Measurements from ENCODE around the gene RNF149.

Gene RNF149

DNA sequence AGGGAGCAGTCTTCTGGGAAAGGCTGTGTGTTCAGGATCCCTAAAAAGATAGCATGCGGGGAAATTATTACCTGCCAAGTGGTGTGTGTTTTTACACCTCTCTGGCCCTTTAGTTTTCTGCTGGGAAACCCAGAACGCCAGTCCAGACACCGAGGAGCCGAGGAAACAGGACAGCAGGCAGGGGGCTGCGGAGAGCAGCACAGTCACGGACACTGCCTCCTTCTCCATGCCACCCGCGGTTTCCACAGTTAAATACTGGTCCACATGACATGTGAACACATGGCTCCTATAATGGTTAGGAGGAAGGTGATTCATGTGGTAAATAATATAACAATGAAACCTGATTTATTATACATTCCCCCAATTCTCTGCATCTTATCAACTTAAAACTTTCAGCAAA, 35.4 kb downstream of the RNF149 start:
- TF ChIP-seq, protein P1, sequence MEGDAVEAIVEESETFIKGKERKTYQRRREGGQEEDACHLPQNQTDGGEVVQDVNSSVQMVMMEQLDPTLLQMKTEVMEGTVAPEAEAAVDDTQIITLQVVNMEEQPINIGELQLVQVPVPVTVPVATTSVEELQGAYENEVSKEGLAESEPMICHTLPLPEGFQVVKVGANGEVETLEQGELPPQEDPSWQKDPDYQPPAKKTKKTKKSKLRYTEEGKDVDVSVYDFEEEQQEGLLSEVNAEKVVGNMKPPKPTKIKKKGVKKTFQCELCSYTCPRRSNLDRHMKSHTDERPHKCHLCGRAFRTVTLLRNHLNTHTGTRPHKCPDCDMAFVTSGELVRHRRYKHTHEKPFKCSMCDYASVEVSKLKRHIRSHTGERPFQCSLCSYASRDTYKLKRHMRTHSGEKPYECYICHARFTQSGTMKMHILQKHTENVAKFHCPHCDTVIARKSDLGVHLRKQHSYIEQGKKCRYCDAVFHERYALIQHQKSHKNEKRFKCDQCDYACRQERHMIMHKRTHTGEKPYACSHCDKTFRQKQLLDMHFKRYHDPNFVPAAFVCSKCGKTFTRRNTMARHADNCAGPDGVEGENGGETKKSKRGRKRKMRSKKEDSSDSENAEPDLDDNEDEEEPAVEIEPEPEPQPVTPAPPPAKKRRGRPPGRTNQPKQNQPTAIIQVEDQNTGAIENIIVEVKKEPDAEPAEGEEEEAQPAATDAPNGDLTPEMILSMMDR (IDR thresholded peaks at IDR 0.05; ENCODE audit: low read length) = no peak
- TF ChIP-seq EZH2 (IDR thresholded peaks at IDR 0.05; ENCODE audit: borderline replicate concordance, low read length) = no peak
- Histone ChIP-seq H3F3A (ENCODE audit: insufficient read depth, low read length) (no peaks in the 10 kb centered on the region), H3K27ac (ENCODE audit: low read depth, low read length, poor library complexity, severe bottlenecking) (no peak overlapping the region), H3K9me2 (ENCODE audit: low read depth, low read length) (no peaks in the 10 kb centered on the region), H3K79me2 (ENCODE audit: insufficient read depth, low read length) (no peaks in the 10 kb centered on the region), H3K4me2 (ENCODE audit: low read length) (no peak overlapping the region), H2AFZ (ENCODE audit: low read length) (no peak overlapping the region), H3K4me3 (ENCODE audit: low read depth, low read length, poor library complexity, severe bottlenecking) (no peak overlapping the region), H3K27me3 (ENCODE audit: insufficient read depth, low read length) (no peaks in the 10 kb centered on the region), H3K36me3 (ENCODE audit: insufficient read depth, low read length) (peaks cover 62% of the 10 kb centered on the region), H4K20me1 (ENCODE audit: insufficient read depth, low read length) (no peaks in the 10 kb centered on the region), H3K9me3 (ENCODE audit: low read length) (no peaks in the 10 kb centered on the region), H3K9ac (ENCODE audit: low read length) (no peak overlapping the region), H3K4me1 (ENCODE audit: insufficient read depth, low read length, severe bottlenecking) (no peaks in the 10 kb centered on the region)

DNA sequence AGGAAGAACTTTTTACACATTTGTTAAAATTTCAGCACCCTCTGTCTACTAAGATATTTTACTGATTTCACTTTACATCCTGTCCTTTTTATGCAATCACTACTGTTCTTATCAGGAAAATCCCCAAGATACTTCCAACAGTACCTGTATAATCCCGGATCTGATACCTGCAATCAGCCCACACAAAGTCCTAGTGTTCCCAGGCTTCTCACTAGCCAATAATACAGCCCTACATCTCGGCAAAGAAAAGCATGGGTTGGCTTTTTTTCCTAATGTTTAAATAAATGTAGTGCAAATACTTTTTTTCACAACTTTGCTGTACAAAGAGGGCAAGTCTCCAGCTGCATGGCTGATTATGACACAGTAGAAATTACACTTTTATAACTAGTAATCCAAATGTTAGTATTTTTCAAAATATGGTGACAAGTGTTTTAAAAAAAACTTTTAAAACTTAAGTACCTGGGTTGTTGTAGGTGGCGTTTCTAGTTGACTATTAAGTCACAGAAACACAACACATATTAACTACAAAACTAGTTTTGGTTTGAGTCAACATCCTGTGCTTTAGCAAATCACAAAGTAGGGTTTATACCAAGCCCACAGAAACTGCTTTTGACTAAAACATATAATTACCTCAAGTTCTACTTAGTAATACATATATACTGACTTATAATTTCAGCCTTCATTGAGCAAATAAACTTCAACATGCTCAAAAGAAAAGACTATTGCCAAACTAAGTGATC, 36.3 kb downstream of the RNF149 start:
- no peaks in the 10 kb centered on the region for H3K27me3 ChIP-seq (ENCODE audit: insufficient read depth, low read length)
- H3K4me1 ChIP-seq (ENCODE audit: insufficient read depth, low read length, severe bottlenecking) = no peaks in the 10 kb centered on the region
- H3K9me3 ChIP-seq (ENCODE audit: low read length) = no peaks in the 10 kb centered on the region
- H3K4me3 ChIP-seq (ENCODE audit: low read depth, low read length, poor library complexity, severe bottlenecking) = no peak overlapping the region
- H3K4me2 ChIP-seq (ENCODE audit: low read length) = no peak overlapping the region
- no peak for TF ChIP-seq EZH2 (IDR thresholded peaks at IDR 0.05; ENCODE audit: borderline replicate concordance, low read length)
- TF ChIP-seq, protein P1 (IDR thresholded peaks at IDR 0.05; ENCODE audit: low read length) = no peak
- no peaks in the 10 kb centered on the region for H4K20me1 ChIP-seq (ENCODE audit: insufficient read depth, low read length)
- no peak overlapping the region for H2AFZ ChIP-seq (ENCODE audit: low read length)
- no peaks in the 10 kb centered on the region for H3F3A ChIP-seq (ENCODE audit: insufficient read depth, low read length)
- H3K79me2 ChIP-seq (ENCODE audit: insufficient read depth, low read length) = no peaks in the 10 kb centered on the region
- peaks cover 65% of the 10 kb centered on the region for H3K36me3 ChIP-seq (ENCODE audit: insufficient read depth, low read length)
- no peak overlapping the region for H3K27ac ChIP-seq (ENCODE audit: low read depth, low read length, poor library complexity, severe bottlenecking)
- no peak overlapping the region for H3K9ac ChIP-seq (ENCODE audit: low read length)
- H3K9me2 ChIP-seq (ENCODE audit: low read depth, low read length) = no peaks in the 10 kb centered on the region

DNA sequence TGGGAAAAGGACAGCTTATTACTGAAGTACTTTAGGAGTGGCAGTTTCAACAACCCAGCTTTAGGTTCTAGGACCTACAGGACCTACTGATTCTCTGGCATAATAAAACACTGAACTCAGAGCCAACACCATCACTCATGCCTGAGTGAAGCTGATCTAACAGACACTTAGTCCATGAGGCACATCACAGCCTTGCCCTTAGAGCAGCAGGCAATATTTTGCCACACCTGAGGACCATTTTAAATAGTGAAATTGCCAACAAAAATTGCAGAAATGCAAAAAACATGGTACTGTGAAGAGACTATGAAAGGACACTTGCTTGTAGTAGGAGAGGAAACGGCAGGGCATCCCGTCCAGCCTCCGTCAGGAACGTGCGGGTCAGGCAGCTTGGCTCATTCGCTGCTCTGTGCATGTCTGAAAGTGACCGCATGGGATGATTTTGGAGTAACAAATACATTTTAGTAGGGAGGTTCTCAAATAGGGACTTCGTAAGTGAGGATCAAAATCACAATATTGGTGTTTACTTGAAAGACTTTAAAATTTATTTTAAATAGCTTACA, 37.7 kb downstream of the RNF149 start:
- H3K9me3 ChIP-seq (ENCODE audit: low read length) = no peaks in the 10 kb centered on the region
- no peaks in the 10 kb centered on the region for H3F3A ChIP-seq (ENCODE audit: insufficient read depth, low read length)
- H3K9ac ChIP-seq (ENCODE audit: low read length) = no peak overlapping the region
- TF ChIP-seq EZH2 (IDR thresholded peaks at IDR 0.05; ENCODE audit: borderline replicate concordance, low read length) = no peak
- TF ChIP-seq, protein P1 (IDR thresholded peaks at IDR 0.05; ENCODE audit: low read length) = no peak
- no peaks in the 10 kb centered on the region for H3K79me2 ChIP-seq (ENCODE audit: insufficient read depth, low read length)
- no peaks in the 10 kb centered on the region for H4K20me1 ChIP-seq (ENCODE audit: insufficient read depth, low read length)
- H3K4me1 ChIP-seq (ENCODE audit: insufficient read depth, low read length, severe bottlenecking) = no peaks in the 10 kb centered on the region
- H3K36me3 ChIP-seq (ENCODE audit: insufficient read depth, low read length) = peaks cover 77% of the 10 kb centered on the region
- H2AFZ ChIP-seq (ENCODE audit: low read length) = no peak overlapping the region
- no peaks in the 10 kb centered on the region for H3K9me2 ChIP-seq (ENCODE audit: low read depth, low read length)
- no peak overlapping the region for H3K4me3 ChIP-seq (ENCODE audit: low read depth, low read length, poor library complexity, severe bottlenecking)
- no peaks in the 10 kb centered on the region for H3K27me3 ChIP-seq (ENCODE audit: insufficient read depth, low read length)
- H3K4me2 ChIP-seq (ENCODE audit: low read length) = no peak overlapping the region
- no peak overlapping the region for H3K27ac ChIP-seq (ENCODE audit: low read depth, low read length, poor library complexity, severe bottlenecking)
